T-helper 9 cell (primary cell): ENCODE data around the gene GPBAR1.
A peak's percentile ranks its signal among the peaks of the same experiment; 100 is the strongest.

Experiments used
- DNase-seq: peaks from one replicate; pipeline ENCODE4 v3.0.0-alpha.2; 2020

Gene GPBAR1

DNA sequence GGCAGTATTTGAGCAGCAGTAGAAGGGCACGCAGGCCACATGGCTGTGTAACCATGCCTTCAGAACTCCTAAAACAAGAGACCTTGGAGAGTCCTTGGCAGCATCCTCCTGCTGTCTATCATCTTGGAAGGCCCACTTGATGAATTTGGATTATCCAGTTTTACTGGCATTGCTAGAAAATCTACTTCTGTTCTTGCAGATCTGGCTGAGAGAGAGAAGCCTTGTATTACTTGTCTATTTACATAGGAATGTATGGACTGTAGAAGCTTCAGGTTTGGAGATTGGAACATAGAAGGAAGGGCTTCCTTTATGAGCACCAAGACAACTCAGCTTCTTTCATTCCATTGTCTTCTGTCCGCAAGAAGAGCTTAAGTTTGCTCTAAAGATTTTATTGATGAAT lies 16.1 kb upstream of the GPBAR1 start:
- DNase-seq = no peak

GRCh38 chr2:218245214-218245613 lies 15.6 kb upstream of the GPBAR1 start:
- DNase-seq = no peak

- DNase-seq = no peak
Observed at GRCh38 chr2:218249691-218250090, 11.1 kb upstream of the GPBAR1 start.

GRCh38 chr2:218252509-218253231 lies 8.1 kb upstream of the GPBAR1 start:
- no peak for DNase-seq

DNA sequence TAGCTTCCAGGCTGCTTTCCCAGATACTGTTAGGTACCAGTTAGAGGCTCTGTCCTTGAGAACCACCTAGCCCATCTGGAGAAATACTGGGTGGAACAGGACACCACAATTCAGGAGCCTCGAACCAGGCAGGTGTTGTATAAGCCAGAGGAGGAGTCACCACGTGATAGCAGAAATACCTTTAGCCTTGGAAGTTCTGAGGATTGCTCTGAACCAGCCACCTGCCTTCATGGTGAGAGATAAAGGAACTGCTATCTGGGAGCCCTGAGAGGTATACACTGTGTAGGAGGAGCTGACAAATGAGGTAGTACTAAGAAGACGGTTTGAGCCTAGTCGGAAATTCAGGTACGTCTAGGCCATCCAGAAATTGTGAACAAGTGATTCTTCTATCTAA lies 7.6 kb upstream of the GPBAR1 start:
- no peak for DNase-seq

- DNase-seq = no peak
Observed at GRCh38 chr2:218255446-218255845, 5.4 kb upstream of the GPBAR1 start.

GRCh38 chr2:218256612-218257350 lies 4.0 kb upstream of the GPBAR1 start:
- no peak for DNase-seq

GRCh38 chr2:218257390-218257981 lies 3.3 kb upstream of the GPBAR1 start:
- peak; percentile 55 for DNase-seq

DNA sequence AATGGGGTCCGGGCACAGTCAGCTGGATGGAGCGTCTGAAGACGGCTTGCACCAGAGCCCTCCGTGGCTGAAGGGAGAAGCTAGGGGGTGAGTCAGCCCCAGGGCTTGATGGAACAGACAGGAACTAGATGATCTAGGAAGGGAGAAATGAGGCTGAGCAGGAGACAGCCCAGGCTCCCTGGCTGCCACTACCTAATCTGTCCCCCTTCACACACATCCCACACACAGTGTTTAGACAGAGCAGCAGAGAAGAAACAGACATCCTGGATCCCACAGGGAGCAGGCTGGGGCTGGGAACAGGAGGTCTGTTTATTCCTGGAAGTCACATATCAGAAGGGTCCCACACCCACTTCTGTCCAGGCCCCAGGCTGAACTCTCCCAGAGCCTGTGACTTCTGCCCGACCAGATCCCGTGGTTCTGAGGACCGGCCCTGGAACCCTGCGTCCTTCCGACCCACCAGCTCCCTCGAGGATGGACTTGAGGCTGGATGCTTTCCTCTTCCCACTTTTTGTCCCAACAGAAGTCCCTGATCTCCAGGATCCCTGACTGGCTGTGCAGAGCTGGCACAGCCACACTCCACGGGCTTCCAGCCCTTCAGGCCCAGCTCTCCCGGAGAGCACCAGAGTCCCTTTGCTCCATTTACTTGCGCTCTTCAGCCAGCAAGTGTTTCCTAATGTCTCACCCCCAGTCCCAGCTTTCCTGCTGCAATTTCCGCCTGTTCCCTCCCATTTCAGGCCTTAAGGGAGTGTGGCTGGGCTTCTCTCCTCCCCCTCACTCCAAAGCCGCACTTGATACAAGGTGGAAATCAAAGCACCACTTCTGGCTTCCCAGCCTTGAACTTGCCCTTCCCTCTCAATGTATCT lies 1.5 kb upstream of the GPBAR1 start:
- no peak for DNase-seq

DNA sequence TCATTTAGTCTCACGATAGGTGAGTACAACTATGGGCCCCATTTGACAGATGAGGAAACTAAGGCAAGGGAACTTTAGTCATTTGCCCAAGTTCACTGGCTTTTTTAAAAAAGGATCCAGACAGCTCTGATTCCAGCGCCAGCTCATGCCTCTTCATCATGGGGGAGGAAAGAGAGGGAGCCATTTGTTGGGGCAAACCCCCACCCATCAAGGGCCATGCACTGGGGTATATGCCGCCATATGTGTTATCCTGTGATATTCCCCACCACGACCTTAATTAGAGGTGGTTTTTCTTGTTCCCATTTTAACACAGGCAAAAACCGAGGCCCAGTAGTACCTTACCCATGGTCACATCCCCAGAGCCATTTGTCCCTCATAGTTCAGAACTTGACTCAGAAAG lies 649 bp upstream of the GPBAR1 start:
- DNase-seq = no peak

DNA sequence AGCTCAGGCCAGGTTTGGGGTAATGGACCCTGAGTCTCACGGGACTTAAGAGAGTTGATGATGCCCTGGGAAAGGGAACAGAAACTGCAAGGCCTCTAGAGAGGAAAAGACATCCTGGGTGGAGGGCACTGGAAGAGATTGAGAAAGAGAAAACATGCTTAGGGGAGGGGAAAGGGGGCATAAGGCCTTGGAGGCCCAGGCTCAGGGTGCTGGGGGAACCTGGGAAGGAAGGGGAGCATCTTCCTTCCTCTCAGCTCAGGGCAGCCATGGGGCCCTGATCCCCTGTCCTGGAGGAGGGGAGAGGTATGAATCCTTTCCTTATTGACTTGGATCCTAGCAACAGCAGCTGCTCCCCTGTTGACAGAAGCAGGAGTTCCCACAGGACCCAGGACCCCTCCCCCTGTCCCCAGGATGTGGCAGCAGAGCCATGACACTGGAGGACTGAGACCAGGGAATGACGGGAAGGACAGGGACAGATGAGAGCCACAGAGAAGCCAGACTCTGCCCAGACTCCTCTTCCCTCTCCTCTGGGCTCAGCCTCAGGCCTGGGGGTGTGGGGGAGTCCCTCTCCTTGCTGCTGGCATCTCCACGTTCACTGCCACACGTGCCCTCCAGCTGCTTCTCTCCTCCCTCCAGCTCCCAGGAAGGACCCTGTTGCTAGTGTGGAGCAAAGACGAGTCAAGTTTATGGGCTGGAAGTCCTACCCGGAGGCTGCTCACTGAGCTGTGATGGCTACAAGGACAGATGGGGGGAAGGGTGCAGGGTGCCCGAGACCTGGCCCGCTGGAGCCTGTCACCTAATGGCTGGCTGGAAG lies 815 bp downstream of the GPBAR1 start:
- DNase-seq = no peak

DNA sequence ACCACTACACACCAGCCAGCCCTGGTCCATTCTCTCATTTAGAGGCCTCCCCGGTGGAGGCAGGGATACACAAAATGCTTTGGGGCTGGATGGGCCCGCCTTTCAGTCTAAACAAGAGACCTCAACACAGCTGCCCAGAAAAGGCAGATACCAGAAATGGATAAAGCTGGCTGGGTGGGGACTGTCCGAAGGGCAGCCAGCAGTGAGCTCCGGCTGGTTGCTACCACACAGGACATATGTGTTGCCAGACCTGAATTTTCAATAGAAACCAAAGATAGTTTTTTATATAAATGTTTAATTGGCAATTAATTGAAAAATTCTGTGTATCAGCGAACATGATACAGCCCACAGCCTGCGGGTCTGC lies 1.4 kb downstream of the GPBAR1 start:
- DNase-seq = no peak

DNA sequence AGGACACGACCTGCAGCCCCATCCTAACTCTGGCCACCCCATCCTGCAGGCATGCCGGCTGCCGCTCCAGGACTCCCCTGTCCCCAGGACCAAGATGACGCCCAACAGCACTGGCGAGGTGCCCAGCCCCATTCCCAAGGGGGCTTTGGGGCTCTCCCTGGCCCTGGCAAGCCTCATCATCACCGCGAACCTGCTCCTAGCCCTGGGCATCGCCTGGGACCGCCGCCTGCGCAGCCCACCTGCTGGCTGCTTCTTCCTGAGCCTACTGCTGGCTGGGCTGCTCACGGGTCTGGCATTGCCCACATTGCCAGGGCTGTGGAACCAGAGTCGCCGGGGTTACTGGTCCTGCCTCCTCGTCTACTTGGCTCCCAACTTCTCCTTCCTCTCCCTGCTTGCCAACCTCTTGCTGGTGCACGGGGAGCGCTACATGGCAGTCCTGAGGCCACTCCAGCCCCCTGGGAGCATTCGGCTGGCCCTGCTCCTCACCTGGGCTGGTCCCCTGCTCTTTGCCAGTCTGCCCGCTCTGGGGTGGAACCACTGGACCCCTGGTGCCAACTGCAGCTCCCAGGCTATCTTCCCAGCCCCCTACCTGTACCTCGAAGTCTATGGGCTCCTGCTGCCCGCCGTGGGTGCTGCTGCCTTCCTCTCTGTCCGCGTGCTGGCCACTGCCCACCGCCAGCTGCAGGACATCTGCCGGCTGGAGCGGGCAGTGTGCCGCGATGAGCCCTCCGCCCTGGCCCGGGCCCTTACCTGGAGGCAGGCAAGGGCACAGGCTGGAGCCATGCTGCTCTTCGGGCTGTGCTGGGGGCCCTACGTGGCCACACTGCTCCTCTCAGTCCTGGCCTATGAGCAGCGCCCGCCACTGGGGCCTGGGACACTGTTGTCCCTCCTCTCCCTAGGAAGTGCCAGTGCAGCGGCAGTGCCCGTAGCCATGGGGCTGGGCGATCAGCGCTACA lies 2.1 kb downstream of the GPBAR1 start:
- DNase-seq = no peak

GRCh38 chr2:218263817-218264641 lies 3.2 kb downstream of the GPBAR1 start:
- DNase-seq = no peak

- no peak for DNase-seq
Observed at GRCh38 chr2:218264773-218265561, 4.2 kb downstream of the GPBAR1 start.

DNA sequence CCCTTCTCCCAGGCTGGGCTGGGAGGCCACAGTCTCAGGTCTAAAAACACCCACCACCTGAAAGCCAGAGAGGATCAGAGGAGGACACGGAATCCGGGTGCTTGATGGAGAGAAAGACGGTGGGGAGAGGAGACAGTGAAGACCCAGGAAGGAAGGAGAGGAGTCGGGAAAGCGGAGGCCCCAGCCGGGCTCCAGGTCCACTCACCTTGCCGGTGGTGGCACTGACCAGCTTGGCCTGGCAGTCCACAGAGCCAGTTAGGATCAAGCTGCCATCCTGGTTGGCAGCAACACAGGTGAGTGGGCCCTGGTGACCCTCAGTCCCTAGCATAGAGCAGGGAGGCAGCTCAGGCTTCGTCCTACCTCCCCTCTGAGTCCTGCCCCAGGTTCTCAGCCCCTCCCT lies 4.8 kb downstream of the GPBAR1 start:
- DNase-seq = no peak

- DNase-seq = no peak
Observed at GRCh38 chr2:218266316-218266979, 5.6 kb downstream of the GPBAR1 start.

GRCh38 chr2:218267259-218267658 lies 6.4 kb downstream of the GPBAR1 start:
- DNase-seq = no peak
